HG03354 (cell line): ENCODE results near the gene LMNA.
"Not testable (repeated sequence)": the region's sequence is repeated elsewhere in the genome, so short reads cannot be mapped to it uniquely, and the experiment has no call there.

ENCODE experiments used
- ATAC-seq: cut with Tn5 transposase; IDR thresholded peaks from one replicate; pipeline ENCODE4 v1.9.1; 2021; ENCODE audit warnings: mild to moderate bottlenecking; ENCODE audit not compliant: unreplicated experiment, poor library complexity, severe bottlenecking

LMNA gene

DNA sequence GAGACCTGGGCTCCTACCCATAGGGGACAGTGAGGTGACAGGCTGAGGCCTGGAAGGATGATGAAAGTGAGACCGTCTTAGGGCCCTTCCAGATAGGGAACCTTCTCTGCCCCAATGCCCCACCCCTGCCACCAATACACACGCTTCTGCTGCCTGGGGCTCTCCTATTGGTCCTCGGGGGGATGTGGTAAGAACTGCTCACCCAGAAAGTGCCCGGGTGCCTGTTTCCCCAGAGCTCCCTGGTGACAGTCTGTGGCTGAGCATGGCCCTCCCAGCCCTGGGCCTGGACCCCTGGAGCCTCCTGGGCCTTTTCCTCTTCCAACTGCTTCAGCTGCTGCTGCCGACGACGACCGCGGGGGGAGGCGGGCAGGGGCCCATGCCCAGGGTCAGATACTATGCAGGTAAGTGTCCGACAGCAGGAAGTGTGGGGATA lies 39.8 kb downstream of the LMNA start:
- peak; percentile 68 for ATAC-seq

DNA sequence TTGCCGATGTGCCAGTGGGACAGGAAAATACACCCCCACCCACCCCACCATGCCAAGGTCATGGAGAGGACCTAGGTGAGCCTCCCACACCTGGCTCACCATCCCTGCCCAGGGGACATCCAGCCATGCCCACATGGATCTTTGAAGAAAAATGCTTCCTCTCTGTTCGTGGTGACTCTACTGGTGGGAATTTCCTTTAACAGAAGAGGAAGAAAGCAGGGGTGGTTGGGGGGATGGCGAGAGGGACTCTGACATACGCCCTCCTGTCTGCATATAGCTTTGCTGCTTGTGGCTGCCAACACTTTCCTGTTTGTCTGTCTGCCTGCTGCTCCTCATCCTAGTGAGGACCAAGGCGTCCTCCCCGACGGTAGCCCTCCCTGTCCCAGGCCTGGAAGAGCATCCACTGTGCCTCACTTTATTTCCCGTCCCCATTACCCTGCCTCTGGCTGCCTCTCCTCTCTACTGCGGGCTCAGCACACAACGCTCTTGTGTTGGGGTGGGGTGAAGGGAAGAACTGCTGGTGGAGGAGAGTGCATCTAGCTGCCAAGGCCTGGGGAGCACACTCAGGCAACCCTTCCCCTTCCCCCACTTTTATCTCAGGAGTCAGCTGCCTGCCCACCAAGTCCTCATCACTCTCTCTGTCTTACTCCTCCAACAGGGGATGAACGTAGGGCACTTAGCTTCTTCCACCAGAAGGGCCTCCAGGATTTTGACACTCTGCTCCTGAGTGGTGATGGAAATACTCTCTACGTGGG lies 41.4 kb downstream of the LMNA start:
- ATAC-seq = no peak

DNA sequence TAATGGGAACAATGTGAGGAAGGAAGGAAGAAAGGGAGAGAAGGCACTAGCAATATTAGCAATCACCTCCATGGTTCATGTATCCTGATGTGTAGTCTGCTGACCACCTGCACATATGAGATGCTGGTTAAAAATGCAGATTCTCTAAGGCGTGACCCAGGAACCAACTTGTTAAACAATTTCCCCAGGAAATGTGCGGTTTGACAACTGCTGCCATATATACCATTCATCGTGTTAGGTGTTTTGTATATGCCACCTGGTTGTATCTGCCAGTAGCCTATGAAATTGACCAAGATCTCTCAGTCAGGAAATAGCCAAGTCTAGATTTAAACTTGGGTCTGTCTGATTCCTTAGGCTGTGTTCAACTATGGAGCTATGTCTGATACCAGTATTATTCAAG lies 43.0 kb downstream of the LMNA start:
- ATAC-seq = peak; percentile 33

DNA sequence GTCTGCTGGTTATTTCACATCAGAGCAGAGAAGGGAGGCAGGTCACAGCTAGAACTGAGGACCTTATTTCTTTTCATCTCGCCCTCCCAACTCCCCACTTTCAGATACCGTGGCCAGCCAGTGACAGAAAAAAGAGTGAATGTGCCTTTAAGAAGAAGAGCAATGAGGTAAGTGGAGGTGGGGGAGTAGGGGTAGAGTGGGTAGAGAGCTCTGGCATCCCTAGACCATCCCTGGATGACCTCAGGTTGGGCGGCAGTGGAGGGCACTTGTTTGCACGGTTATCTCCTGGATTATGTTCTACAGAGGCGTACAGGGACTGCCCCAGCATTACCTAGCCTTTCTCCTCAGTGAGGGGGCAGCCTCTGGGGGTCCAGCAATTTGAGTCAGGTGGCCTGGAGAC lies 43.5 kb downstream of the LMNA start:
- no peak for ATAC-seq

DNA sequence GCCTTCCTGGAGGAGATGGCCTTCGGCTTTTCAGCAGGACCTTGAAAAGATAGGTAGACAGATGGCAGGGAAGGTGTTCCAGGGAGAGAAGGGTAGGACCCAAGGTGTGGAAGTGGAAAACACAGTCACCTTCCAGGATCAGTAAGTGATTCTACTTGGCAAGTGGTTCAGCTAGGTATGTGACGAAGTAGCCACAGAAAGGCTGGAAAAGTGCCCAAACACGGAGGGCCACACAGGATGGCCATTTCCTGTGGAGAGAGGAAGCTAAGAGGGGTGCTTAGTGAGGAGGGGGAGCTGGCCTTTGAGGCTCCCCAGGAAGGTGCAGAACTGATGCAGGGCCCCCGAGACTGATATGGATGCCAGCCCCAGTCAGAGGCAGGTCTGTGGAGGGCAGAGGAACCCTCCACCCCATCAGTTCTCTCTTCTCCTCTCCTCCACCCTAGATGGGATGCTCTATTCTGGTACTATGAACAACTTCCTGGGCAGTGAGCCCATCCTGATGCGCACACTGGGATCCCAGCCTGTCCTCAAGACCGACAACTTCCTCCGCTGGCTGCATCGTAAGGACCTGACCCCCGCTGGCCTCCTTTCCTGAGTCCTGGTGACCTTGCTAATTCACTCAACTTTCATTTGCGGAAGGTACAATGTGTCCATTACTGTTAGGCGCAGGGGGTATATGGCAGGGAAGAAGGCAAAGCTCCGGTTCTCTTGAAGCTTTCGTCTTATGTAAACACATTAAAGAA lies 45.7 kb downstream of the LMNA start:
- ATAC-seq = no peak

DNA sequence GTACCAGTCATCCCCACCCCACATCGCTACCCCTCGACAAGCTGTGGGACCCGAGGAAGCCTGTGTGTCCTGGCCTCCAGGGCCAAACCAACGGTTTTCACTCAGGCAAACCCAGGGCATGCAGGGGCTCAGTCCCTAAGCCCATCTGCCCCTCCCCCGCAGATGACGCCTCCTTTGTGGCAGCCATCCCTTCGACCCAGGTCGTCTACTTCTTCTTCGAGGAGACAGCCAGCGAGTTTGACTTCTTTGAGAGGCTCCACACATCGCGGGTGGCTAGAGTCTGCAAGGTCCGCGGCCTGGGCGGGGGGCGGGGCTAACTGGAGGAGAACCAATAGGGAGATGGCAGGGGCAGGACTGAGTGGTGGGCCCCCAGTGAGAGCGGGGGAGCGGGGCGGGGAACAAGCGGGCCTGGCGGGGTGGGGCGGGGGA lies 46.2 kb downstream of the LMNA start:
- no peak for ATAC-seq

DNA sequence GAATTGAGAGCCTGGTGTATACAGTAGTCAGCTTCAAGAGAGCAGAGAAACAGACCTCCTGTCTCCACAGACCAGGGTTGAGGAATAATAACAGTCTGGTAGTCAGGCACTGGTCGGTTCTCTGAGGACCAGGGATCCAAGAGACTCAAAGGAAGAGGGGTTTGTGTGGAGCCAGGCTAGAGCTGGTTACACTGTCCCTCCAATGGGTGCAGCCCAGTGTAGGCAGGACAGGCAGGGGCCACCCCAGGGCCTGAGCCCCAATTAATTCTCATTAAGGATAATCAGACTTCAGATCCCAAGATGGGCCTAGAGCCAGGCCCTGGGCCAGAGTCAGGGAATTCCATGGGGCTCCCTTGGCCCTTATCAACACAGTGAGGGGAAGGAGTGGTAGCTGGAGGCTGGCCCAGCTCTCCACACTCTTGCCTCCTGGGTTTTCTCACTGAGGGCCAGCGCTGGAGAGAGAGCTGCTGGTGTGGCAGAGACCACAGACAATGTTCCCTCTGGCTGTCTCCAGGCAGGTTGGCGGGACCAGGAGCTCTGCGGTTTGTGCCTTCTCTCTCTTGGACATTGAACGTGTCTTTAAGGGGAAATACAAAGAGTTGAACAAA lies 48.0 kb downstream of the LMNA start:
- no peak for ATAC-seq

DNA sequence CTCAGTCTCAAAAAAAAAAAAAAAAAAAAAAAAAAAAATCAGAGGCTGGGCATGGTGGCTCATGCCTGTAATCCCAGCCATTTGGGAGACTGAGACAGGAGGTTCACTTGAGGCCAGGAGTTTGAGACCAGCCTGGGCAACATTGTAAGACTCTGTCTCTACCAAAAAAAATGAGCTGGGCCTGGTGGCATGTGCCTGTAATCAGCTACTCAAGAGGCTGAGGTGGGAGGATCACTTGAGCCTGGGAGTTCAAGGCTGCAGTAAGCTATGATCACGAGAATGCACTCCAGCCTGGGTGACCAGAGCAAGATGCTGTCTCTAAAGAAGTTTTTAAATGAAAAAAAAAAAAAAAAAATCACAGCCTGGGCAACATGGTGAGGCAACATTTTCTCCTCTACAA lies 49.2 kb downstream of the LMNA start:
- ATAC-seq = no peak

DNA sequence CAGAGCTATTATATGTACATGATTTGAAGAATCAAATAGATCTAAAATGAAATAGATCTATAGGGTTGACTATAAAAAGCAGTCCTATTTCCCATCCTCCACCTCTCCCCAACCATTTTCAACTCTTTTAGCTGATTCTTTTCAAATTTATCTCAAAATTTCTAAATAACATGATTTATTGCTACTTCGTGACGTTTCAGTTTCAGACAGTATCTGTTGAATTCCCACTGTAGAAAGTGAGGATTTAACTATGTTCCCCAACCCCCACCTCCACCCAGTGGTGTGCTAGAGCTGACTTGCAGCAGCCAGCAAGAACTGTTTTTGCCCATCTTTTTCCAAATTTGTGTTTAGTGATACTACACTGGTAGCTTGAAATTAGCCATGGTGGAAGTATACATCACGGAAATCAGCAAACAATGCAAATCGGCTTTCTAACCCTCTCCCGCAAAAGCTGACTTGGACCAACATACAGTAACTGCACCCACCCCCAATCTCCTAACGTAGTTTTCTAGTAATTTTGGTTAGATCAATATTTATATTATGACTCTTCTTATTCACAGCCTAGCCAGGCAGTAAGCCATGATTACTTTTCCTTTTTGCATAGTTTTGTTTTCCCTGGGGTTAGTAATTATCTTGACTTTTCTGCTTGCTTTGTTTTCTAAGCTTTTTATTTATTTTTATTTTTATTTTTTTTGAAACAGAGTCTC lies 49.8 kb downstream of the LMNA start:
- no peak for ATAC-seq

DNA sequence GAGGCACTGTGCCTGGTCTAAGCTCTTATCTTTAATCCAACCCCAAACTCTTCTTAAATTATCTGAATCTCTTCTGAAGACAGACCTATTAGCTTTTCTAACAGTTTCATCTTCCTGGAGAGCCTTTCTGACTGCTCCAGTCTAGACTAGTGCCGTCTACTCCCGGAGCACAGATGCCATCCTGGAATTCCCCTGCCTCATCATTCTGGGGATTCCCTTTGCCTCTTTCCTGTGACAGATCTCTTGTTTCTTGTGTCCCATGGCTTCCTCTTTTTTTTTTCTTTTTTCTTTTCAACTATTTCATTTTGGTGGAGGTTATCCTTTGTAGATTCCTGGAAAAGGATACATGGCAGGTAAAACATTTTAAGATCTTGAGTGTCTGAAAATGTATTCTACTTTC lies 50.6 kb downstream of the LMNA start:
- ATAC-seq = no peak

DNA sequence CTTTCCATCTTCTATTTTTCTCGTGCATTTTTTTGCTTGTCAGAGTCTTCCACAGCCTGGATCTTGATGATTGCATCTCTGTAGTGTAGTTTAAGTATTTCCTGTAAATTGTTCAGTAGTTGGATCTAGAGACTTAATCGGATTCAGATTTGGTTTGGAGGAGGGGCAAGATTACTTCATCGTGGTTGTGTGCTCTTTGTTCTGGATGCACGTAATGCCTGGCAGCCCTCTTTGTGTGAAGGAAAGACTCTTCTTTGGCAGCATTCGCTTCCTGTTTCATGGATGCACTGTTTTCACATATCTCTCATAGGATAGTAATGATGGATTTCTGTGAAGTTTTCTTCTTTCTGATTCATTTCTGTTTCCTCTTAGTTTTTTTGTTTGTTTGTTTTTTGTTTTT lies 53.0 kb downstream of the LMNA start:
- ATAC-seq = no peak

DNA sequence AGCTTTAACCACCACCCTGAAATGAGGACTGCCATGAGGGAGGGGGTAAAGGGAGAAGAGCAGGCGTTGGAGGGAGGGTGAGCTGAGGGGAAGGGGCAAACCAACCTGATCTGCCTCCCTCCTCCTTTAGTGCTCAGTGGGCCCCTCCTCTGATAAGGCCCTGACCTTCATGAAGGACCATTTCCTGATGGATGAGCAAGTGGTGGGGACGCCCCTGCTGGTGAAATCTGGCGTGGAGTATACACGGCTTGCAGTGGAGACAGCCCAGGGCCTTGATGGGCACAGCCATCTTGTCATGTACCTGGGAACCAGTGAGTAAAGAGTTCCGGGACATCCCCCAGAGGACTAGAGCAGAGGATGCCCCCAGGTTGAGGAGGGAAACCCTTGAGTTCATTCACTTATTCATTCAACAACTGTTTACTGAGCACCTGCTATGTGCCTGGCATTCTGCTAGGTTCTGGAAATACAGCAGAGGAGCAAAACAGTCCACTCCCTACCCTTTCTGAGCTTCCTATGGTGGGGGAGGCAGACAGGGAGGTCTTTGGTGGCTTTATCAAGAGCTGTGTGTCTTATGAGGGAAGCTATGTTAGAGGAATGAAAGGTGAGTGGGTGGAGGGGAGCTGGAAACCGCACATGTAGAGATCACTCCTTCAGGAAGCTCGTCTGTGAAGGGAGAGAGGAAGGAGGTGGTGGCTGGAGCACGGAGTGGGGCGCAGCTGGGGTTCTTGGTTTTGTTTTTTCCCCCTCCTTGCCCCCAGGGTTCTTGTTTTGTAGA lies 58.4 kb downstream of the LMNA start:
- no peak for ATAC-seq

DNA sequence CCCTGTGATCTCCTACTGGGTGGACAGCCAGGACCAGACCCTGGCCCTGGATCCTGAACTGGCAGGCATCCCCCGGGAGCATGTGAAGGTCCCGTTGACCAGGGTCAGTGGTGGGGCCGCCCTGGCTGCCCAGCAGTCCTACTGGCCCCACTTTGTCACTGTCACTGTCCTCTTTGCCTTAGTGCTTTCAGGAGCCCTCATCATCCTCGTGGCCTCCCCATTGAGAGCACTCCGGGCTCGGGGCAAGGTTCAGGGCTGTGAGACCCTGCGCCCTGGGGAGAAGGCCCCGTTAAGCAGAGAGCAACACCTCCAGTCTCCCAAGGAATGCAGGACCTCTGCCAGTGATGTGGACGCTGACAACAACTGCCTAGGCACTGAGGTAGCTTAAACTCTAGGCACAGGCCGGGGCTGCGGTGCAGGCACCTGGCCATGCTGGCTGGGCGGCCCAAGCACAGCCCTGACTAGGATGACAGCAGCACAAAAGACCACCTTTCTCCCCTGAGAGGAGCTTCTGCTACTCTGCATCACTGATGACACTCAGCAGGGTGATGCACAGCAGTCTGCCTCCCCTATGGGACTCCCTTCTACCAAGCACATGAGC lies 62.2 kb downstream of the LMNA start:
- no peak for ATAC-seq

DNA sequence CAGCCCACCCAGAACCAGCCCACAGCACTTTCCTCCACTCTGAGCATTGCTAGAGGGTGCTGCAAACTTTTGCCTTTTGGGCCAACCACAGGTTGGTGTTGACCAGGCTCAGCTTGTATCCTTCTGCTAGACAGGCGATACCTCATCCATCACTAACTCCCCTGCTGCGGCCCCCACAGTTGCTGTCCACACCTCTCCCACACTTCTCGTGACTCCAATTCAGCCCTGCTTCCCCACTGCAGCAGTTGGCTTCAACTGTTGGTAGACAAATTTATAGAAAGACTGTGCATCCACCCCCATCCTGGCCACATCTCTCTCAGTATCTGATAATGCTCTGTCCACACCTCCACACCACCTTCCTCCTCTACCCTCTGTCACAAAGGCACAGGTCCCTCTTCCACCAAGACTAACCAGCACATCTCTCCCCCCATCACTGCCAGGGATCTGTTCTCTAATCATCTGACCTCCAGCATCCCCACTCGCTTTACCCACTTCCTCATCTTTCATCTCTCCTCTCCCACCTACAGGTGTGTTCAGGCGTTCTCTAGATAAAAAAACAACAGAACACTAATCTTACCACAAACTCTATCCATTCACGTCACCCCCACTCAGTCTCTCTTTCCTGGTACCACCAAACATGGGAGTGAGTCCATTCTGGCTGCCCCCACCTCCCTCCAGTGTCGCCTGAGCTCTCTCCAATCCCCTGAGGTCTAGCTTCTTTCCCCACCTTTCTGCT lies 63.6 kb downstream of the LMNA start:
- ATAC-seq = no peak

DNA sequence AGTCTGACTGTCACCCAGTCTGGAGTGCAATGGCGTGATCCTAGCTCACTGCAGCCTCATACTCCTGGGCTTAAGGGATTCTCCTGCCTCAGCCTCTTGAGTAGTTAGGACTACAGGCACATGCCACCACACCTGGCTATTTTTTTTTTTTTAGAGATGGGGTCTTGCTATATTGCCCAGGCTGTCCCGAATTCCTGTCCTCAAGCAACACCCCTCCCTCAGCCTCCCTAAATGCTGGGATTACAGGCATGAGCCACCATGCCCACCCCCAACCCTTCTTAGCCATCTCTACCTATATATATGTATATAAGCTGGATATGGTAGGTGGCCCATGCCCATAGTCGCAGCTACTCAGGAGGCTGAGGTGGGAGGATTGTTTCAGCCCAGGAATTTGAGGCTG lies 66.0 kb downstream of the LMNA start:
- no peak for ATAC-seq

DNA sequence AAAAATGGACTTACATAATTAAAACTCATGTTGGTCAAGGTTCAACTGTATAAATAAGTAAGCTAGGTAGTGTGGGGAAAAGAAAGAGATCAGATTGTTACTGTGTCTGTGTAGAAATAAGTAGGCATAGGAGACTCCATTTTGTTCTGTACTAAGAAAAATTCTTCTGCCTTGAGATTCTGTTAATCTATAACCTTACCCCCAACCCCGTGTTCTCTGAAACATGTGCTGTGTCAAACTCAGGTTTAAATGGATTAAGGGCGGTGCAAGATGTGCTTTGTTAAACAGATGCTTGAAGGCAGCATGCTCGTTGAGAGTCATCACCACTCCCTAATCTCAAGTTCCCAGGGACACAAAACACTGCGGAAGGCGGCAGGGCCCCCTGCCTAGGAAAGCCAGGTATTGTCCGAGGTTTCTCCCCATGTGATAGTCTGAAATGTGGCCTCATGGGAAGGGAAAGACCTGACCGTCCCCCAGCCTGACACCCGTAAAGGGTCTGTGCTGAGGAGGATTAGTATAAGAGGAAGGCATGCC lies 66.9 kb downstream of the LMNA start:
- ATAC-seq = not testable (repeated sequence)

DNA sequence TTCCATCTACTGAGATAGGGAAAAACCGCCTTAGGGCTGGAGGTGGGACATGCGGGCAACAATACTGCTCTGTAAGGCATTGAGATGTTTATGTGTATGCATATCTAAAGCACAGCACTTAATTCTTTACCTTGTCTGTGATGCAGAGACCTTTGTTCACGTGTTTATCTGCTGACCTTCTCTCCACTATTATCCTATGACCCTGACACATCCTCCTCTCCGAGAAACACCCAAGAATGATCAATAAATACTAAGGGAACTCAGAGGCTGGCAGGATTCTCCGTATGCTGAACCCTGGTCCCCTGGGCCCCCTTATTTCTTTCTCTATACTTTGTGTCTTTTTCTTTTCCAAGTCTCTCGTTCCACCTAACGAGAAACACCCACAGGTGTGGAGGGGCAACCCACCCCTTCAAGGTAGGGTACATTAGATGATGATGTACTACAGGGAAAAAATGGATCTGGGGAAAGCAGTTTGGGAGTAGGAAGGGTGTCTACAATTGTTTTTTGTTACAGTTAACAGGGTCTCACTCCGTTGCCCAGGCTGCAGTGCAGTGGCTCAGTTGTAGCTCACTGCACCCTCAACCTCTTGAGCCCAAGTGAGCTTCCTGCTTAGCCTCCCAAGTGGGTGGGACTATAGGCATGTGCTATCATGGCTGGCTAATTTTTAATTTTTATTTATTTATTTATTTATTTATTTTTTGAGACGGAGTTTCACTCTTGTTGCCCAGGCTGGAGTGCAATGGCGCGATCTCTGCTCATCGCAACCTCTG lies 67.7 kb downstream of the LMNA start:
- ATAC-seq = not testable (repeated sequence)
